PC-9 (cell line): ENCODE results near the gene MARK2. TPM values are rescaled to one million over a fixed set of nuclear protein-coding genes. Genes with fewer than 3 reads are reported as not detected.

Source experiments
- BruUV-seq: library from RNA; stranded (reverse); fragments of 400-500 nt; replicated peaks from 2 replicates; lab custom pipeline; 2021; lab: Mats Ljungman, UMichigan
- CTCF ChIA-PET: fragments of 300-600 bp; sonication (Branson Sonifier 250); formaldehyde crosslinking; loops from one replicate; lab custom pipeline; 2022; ENCODE audit warnings: antibody characterized with exemption; lab: Charles Lee
- POLR2A ChIA-PET: fragments of 300-600 bp; sonication (Branson Sonifier 250); formaldehyde crosslinking; loops from one replicate; lab custom pipeline; 2022; ENCODE audit warnings: antibody characterized with exemption; ENCODE audit not compliant: unreplicated experiment; lab: Charles Lee
- DNase-seq, 2 experiments: peaks; one replicate each; pipeline versions ENCODE4 v3.0.0 to v3.0.0-alpha.2; 2015 to 2022; ENCODE audit warnings: mixed read lengths in 1 of 2
- H2AFZ ChIP-seq: fragments of 200-600 bp; sonication (generic); 2 replicates; pipeline ENCODE4 v1.8.1; 2017; ENCODE audit warnings: antibody characterized with exemption
- H3F3A ChIP-seq: fragments of 200-600 bp; sonication (generic); 2 replicates; pipeline ENCODE4 v1.8.1; 2017; ENCODE audit warnings: antibody characterized with exemption, mild to moderate bottlenecking, low read depth; ENCODE audit not compliant: insufficient read depth
- H3K27ac ChIP-seq: fragments of 200-600 bp; sonication (generic); 2 replicates; pipeline ENCODE4 v1.6.1; 2016; ENCODE audit warnings: mixed run types
- H3K27me3 ChIP-seq: fragments of 200-600 bp; sonication (generic); 2 replicates; pipeline ENCODE4 v1.6.1; 2016; ENCODE audit warnings: low read depth, mixed run types; ENCODE audit not compliant: insufficient read depth
- H3K36me3 ChIP-seq: fragments of 200-600 bp; sonication (generic); 2 replicates; pipeline ENCODE4 v1.6.1; 2016; ENCODE audit warnings: low read depth, mixed run types
- H3K4me1 ChIP-seq: fragments of 200-600 bp; sonication (generic); replicated peaks from 2 replicates; pipeline ENCODE4 v1.6.1; 2016; ENCODE audit warnings: mixed run types; ENCODE audit not compliant: insufficient read depth
- H3K4me2 ChIP-seq: fragments of 200-600 bp; sonication (generic); 2 replicates; pipeline ENCODE4 v1.6.1; 2017; ENCODE audit warnings: mixed run types
- H3K4me3 ChIP-seq: fragments of 200-600 bp; sonication (generic); 2 replicates; pipeline ENCODE4 v1.6.1; 2016; ENCODE audit warnings: mixed run types
- H3K79me2 ChIP-seq: fragments of 200-600 bp; sonication (generic); 2 replicates; pipeline ENCODE4 v1.6.1; 2017; ENCODE audit warnings: low read depth, mixed run types
- H3K9me2 ChIP-seq: fragments of 200-600 bp; sonication (generic); 2 replicates; pipeline ENCODE4 v1.8.1; 2017; ENCODE audit warnings: mild to moderate bottlenecking; ENCODE audit not compliant: insufficient read depth
- H3K9me3 ChIP-seq: fragments of 200-600 bp; sonication (generic); 2 replicates; pipeline ENCODE4 v1.8.1; 2016; ENCODE audit warnings: low read depth; ENCODE audit not compliant: insufficient read depth
- H4K20me1 ChIP-seq: fragments of 200-600 bp; sonication (generic); 2 replicates; pipeline ENCODE4 v1.8.1; 2017; ENCODE audit not compliant: insufficient read depth
- CTCF ChIP-seq: fragments of 200-600 bp; sonication (generic); conservative IDR thresholded peaks from 2 replicates; pipeline ENCODE4 v1.6.1; 2017; ENCODE audit warnings: mixed run types, antibody characterized with exemption, mild to moderate bottlenecking, moderate library complexity
- EZH2 ChIP-seq: fragments of 200-600 bp; sonication (generic); IDR thresholded peaks from 2 replicates; pipeline ENCODE4 v1.8.0; 2017; ENCODE audit warnings: antibody characterized with exemption, low read depth
- intact Hi-C: fragments of 100-400 bp; cut with micrococcal nuclease; formaldehyde crosslinking; loops from one replicate; pipeline ENCODE4 v1.10.0; 2022; ENCODE audit not compliant: unreplicated experiment
- total RNA-seq: library from RNA; stranded (reverse); gene quantifications from 2 replicates; pipeline ENCODE4 v1.2.3, GENCODE V29; 2021

Gene MARK2
- total RNA-seq, 1 experiment from 2014 or later, result 65.0 TPM

GRCh38 chr11:63832336-63832735, 6.6 kb upstream of the MARK2 start:
- H3K36me3 ChIP-seq, result no peaks in the 10 kb centered on the region
- H3K79me2 ChIP-seq, result no peaks in the 10 kb centered on the region
- no peak overlapping the region for H3K4me3 ChIP-seq
- H3K4me1 ChIP-seq, result peaks cover 5% of the 10 kb centered on the region
- no peak overlapping the region for H3K27ac ChIP-seq
- POLR2A ChIA-PET, result no interaction called here
- BruUV-seq, result no TSS peak
- no peak overlapping the region for H2AFZ ChIP-seq
- H3K9me2 ChIP-seq, result no peaks in the 10 kb centered on the region
- no peak overlapping the region for H3K4me2 ChIP-seq
- no peaks in the 10 kb centered on the region for H4K20me1 ChIP-seq
- DNase-seq, result no peak
- CTCF ChIA-PET, result no interaction called here
- intact Hi-C loops, result loop anchor here (10.0 kb wide), 1 partner anchor 472 kb away; the partner anchor contains the start of genes CATSPERZ and ESRRA
- H3K9me3 ChIP-seq, result no peaks in the 10 kb centered on the region
- H3F3A ChIP-seq, result peaks cover 13% of the 10 kb centered on the region
- no peak for TF ChIP-seq EZH2
- no peak for TF ChIP-seq CTCF
- H3K27me3 ChIP-seq, result no peaks in the 10 kb centered on the region

GRCh38 chr11:63833048-63833447, 5.9 kb upstream of the MARK2 start:
- Histone ChIP-seq H3K9me3 (no peaks in the 10 kb centered on the region), H3F3A (peaks cover 19% of the 10 kb centered on the region), H3K4me3 (no peak overlapping the region), H3K27ac (no peak overlapping the region), H3K27me3 (no peaks in the 10 kb centered on the region), H2AFZ (no peak overlapping the region), H3K4me1 (peaks cover 13% of the 10 kb centered on the region), H3K36me3 (no peaks in the 10 kb centered on the region), H3K4me2 (no peak overlapping the region), H3K9me2 (no peaks in the 10 kb centered on the region), H3K79me2 (no peaks in the 10 kb centered on the region), H4K20me1 (no peaks in the 10 kb centered on the region)
- TF ChIP-seq EZH2, result no peak
- no peak for TF ChIP-seq CTCF
- CTCF ChIA-PET, result interaction anchor here (0.6 to 1.2 kb wide), 2 partner anchors 37 to 113 kb away, joined by 3 read pairs; no protein-coding TSS in a partner anchor
- intact Hi-C loops, result loop anchor here (10.0 kb wide), 1 partner anchor 472 kb away; the partner anchor contains the start of genes CATSPERZ and ESRRA
- no peak for DNase-seq
- BruUV-seq, result no TSS peak
- POLR2A ChIA-PET, result no interaction called here

GRCh38 chr11:63834535-63835157, 4.3 kb upstream of the MARK2 start:
- H3K9me2 ChIP-seq, result no peaks in the 10 kb centered on the region
- no peak overlapping the region for H3K4me3 ChIP-seq
- H4K20me1 ChIP-seq, result peaks cover 3% of the 10 kb centered on the region; the same call in 1 of the 2 replicates
- intact Hi-C loops, result loop anchor here (10.0 kb wide), 1 partner anchor 470 kb away; the partner anchor contains the start of genes CATSPERZ and ESRRA
- ChIA-PET CTCF (no interaction called here), POLR2A (interaction anchor here (0.5 to 0.6 kb wide), 2 partner anchors 66 to 328 kb away, joined by 3 to 5 read pairs; no protein-coding TSS in a partner anchor)
- no TSS peak for BruUV-seq
- H3K27me3 ChIP-seq, result no peaks in the 10 kb centered on the region
- no peaks in the 10 kb centered on the region for H3K36me3 ChIP-seq
- no peak overlapping the region for H2AFZ ChIP-seq
- no peaks in the 10 kb centered on the region for H3K9me3 ChIP-seq
- H3F3A ChIP-seq, result peaks cover 15% of the 10 kb centered on the region
- H3K4me1 ChIP-seq, result peaks cover 16% of the 10 kb centered on the region
- no peak overlapping the region for H3K4me2 ChIP-seq
- TF ChIP-seq CTCF (no peak), EZH2 (no peak)
- peaks cover 5% of the 10 kb centered on the region for H3K79me2 ChIP-seq
- no peak overlapping the region for H3K27ac ChIP-seq
- no peak for DNase-seq
